SK-N-SH treated with all-trans-retinoic acid at 6 μM for 48 hours (cell line): ENCODE measurements around the gene GPR26.

ENCODE experiments used
- ATAC-seq: fragments of 200-7000 bp; cut with Tn5 transposase; 3 replicates; pipeline ENCODE4 v1.9.1; 2020; ENCODE audit warnings: mild to moderate bottlenecking, moderate library complexity
- ARNTL ChIP-seq: fragments of 450-650 bp; formaldehyde crosslinking; IDR thresholded peaks from 2 replicates; pipeline ENCODE4 v1.5.0; 2020; ENCODE audit warnings: low read depth, mild to moderate bottlenecking, moderate library complexity, borderline replicate concordance
- CSDC2 ChIP-seq: fragments of 250-450 bp; sonication (Bioruptor Pico); IDR thresholded peaks from 2 replicates; pipeline ENCODE4 v1.5.0; 2020; ENCODE audit warnings: mild to moderate bottlenecking, moderate library complexity
- ESRRG ChIP-seq: fragments of 250-450 bp; sonication (Bioruptor Pico); IDR thresholded peaks from 2 replicates; pipeline ENCODE4 v1.6.1; 2021; ENCODE audit warnings: mild to moderate bottlenecking
- GLIS3 ChIP-seq: fragments of 250-450 bp; sonication (Bioruptor Pico); IDR thresholded peaks from 2 replicates; pipeline ENCODE4 v1.5.0; 2020; ENCODE audit warnings: mild to moderate bottlenecking, moderate library complexity
- ISL1 ChIP-seq: fragments of 250-450 bp; sonication (Bioruptor Pico); IDR thresholded peaks from 2 replicates; pipeline ENCODE4 v2.1.2; 2022; ENCODE audit warnings: mild to moderate bottlenecking, moderate library complexity
- OSR1 ChIP-seq: fragments of 250-450 bp; sonication (Bioruptor Pico); IDR thresholded peaks from 2 replicates; pipeline ENCODE4 v1.8.0; 2022; ENCODE audit warnings: moderate library complexity, mild to moderate bottlenecking, inconsistent platforms
- PPARA ChIP-seq: fragments of 250-450 bp; sonication (Bioruptor Pico); IDR thresholded peaks from 2 replicates; pipeline ENCODE4 v1.5.0; 2020; ENCODE audit warnings: mild to moderate bottlenecking, borderline replicate concordance
- RARB ChIP-seq: fragments of 250-450 bp; sonication (Bioruptor Pico); IDR thresholded peaks from 2 replicates; pipeline ENCODE4 v1.8.0; 2021; ENCODE audit warnings: mild to moderate bottlenecking, moderate library complexity
- SNAI2 ChIP-seq: fragments of 250-450 bp; sonication (Bioruptor Pico); IDR thresholded peaks from 2 replicates; pipeline ENCODE4 v1.5.0; 2020; ENCODE audit warnings: mild to moderate bottlenecking, moderate library complexity
- TCF4 ChIP-seq: fragments of 250-450 bp; sonication (Bioruptor Pico); IDR thresholded peaks from 2 replicates; pipeline ENCODE4 v1.8.0; 2021; ENCODE audit warnings: mild to moderate bottlenecking, moderate library complexity, borderline replicate concordance
- TOX ChIP-seq: fragments of 250-450 bp; sonication (Bioruptor Pico); IDR thresholded peaks from 2 replicates; pipeline ENCODE4 v1.8.0; 2021; ENCODE audit warnings: mild to moderate bottlenecking, moderate library complexity, borderline replicate concordance
- ZC3H10 ChIP-seq: fragments of 250-450 bp; sonication (Bioruptor Pico); IDR thresholded peaks from 2 replicates; pipeline ENCODE4 v1.5.1; 2021; ENCODE audit warnings: mild to moderate bottlenecking, moderate library complexity
- ZFP3 ChIP-seq: fragments of 250-450 bp; sonication (Bioruptor Pico); IDR thresholded peaks from 2 replicates; pipeline ENCODE4 v1.5.0; 2020; ENCODE audit warnings: mild to moderate bottlenecking, moderate library complexity
- ZFP30 ChIP-seq: fragments of 450-650 bp; formaldehyde crosslinking; IDR thresholded peaks from 2 replicates; pipeline ENCODE4 v1.5.0; 2022; ENCODE audit warnings: mild to moderate bottlenecking, moderate library complexity
- ZNF565 ChIP-seq: fragments of 450-650 bp; formaldehyde crosslinking; conservative IDR thresholded peaks from 2 replicates; pipeline ENCODE4 v1.5.0; 2020; ENCODE audit warnings: low read depth, mild to moderate bottlenecking, moderate library complexity
- ZNF70 ChIP-seq: fragments of 450-650 bp; formaldehyde crosslinking; IDR thresholded peaks from 2 replicates; pipeline ENCODE4 v1.5.0; 2020; ENCODE audit warnings: mild to moderate bottlenecking, moderate library complexity
- ZNF8 ChIP-seq: fragments of 450-650 bp; formaldehyde crosslinking; IDR thresholded peaks from 2 replicates; pipeline ENCODE4 v1.5.0; 2020; ENCODE audit warnings: mild to moderate bottlenecking, moderate library complexity
- TF ChIP-seq, protein P1 (sequence below): fragments of 250-450 bp; sonication (Bioruptor Pico); IDR thresholded peaks from 2 replicates; pipeline ENCODE4 v1.8.0; 2020; ENCODE audit warnings: mild to moderate bottlenecking, moderate library complexity, borderline replicate concordance
- TF ChIP-seq, protein P2 (sequence below): fragments of 250-450 bp; sonication (Bioruptor Pico); IDR thresholded peaks from 2 replicates; pipeline ENCODE4 v1.5.1; 2020; ENCODE audit warnings: low read depth, mild to moderate bottlenecking, moderate library complexity
- TF ChIP-seq, protein P3 (sequence below): fragments of 250-450 bp; sonication (Bioruptor Pico); IDR thresholded peaks from 2 replicates; pipeline ENCODE4 v1.5.1; 2021; ENCODE audit warnings: mild to moderate bottlenecking, moderate library complexity
- TF ChIP-seq, protein P4 (sequence below): fragments of 250-450 bp; sonication (Bioruptor Pico); IDR thresholded peaks from 2 replicates; pipeline ENCODE4 v1.8.0; 2021; ENCODE audit warnings: low read depth, mild to moderate bottlenecking, moderate library complexity, borderline replicate concordance
- TF ChIP-seq, protein P5 (sequence below): fragments of 250-450 bp; sonication (Bioruptor Pico); IDR thresholded peaks from 2 replicates; pipeline ENCODE4 v1.5.0; 2020; ENCODE audit warnings: mild to moderate bottlenecking, moderate library complexity

The GPR26 gene

DNA sequence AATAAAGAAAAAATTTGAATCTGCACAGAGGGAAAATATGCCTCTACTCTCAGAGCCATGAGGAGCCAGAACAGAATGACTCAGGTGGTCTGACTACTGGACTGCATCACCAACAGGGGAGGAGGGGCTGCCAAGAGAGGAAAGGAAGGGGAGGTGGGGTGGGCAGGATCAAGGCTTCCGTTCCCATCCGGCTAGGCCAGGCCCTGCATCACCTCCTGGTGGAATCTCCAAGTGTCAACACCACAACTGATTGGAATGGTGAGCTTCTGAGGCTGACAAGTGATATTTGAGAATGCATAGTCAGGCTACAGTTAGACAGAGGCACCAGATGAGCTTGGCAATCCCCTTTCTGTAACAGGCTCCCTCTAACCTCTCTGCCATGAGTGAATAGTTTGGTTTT lies 10.4 kb upstream of the GPR26 start:
- ATAC-seq, result no peak
- TF ChIP-seq, protein P1, sequence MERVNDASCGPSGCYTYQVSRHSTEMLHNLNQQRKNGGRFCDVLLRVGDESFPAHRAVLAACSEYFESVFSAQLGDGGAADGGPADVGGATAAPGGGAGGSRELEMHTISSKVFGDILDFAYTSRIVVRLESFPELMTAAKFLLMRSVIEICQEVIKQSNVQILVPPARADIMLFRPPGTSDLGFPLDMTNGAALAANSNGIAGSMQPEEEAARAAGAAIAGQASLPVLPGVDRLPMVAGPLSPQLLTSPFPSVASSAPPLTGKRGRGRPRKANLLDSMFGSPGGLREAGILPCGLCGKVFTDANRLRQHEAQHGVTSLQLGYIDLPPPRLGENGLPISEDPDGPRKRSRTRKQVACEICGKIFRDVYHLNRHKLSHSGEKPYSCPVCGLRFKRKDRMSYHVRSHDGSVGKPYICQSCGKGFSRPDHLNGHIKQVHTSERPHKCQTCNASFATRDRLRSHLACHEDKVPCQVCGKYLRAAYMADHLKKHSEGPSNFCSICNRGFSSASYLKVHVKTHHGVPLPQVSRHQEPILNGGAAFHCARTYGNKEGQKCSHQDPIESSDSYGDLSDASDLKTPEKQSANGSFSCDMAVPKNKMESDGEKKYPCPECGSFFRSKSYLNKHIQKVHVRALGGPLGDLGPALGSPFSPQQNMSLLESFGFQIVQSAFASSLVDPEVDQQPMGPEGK (CRISPR knock-in tag), result no peak
- TF ChIP-seq ISL1 (CRISPR knock-in tag), result no peak
- TF ChIP-seq ZNF565, result no peak
- TF ChIP-seq ZC3H10, result no peak
- TF ChIP-seq, protein P2, sequence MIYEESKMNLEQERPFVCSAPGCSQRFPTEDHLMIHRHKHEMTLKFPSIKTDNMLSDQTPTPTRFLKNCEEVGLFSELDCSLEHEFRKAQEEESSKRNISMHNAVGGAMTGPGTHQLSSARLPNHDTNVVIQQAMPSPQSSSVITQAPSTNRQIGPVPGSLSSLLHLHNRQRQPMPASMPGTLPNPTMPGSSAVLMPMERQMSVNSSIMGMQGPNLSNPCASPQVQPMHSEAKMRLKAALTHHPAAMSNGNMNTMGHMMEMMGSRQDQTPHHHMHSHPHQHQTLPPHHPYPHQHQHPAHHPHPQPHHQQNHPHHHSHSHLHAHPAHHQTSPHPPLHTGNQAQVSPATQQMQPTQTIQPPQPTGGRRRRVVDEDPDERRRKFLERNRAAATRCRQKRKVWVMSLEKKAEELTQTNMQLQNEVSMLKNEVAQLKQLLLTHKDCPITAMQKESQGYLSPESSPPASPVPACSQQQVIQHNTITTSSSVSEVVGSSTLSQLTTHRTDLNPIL (CRISPR knock-in tag), result no peak
- no peak for TF ChIP-seq PPARA
- TF ChIP-seq ZNF70 (CRISPR knock-in tag), result no peak
- TF ChIP-seq TOX (CRISPR knock-in tag), result no peak
- TF ChIP-seq, protein P3, sequence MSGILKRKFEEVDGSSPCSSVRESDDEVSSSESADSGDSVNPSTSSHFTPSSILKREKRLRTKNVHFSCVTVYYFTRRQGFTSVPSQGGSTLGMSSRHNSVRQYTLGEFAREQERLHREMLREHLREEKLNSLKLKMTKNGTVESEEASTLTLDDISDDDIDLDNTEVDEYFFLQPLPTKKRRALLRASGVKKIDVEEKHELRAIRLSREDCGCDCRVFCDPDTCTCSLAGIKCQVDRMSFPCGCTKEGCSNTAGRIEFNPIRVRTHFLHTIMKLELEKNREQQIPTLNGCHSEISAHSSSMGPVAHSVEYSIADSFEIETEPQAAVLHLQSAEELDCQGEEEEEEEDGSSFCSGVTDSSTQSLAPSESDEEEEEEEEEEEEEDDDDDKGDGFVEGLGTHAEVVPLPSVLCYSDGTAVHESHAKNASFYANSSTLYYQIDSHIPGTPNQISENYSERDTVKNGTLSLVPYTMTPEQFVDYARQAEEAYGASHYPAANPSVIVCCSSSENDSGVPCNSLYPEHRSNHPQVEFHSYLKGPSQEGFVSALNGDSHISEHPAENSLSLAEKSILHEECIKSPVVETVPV (CRISPR knock-in tag), result no peak
- TF ChIP-seq ARNTL, result no peak
- no peak for TF ChIP-seq ZNF8 (CRISPR knock-in tag)
- TF ChIP-seq TCF4, result no peak
- no peak for TF ChIP-seq ZFP3 (CRISPR knock-in tag)
- TF ChIP-seq CSDC2, result no peak
- TF ChIP-seq SNAI2 (CRISPR knock-in tag), result no peak
- TF ChIP-seq, protein P4, sequence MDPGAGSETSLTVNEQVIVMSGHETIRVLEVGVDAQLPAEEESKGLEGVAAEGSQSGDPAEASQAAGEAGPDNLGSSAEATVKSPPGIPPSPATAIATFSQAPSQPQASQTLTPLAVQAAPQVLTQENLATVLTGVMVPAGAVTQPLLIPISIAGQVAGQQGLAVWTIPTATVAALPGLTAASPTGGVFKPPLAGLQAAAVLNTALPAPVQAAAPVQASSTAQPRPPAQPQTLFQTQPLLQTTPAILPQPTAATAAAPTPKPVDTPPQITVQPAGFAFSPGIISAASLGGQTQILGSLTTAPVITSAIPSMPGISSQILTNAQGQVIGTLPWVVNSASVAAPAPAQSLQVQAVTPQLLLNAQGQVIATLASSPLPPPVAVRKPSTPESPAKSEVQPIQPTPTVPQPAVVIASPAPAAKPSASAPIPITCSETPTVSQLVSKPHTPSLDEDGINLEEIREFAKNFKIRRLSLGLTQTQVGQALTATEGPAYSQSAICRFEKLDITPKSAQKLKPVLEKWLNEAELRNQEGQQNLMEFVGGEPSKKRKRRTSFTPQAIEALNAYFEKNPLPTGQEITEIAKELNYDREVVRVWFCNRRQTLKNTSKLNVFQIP (CRISPR knock-in tag), result no peak
- TF ChIP-seq ESRRG (CRISPR knock-in tag), result no peak
- TF ChIP-seq OSR1, result no peak
- TF ChIP-seq, protein P5, sequence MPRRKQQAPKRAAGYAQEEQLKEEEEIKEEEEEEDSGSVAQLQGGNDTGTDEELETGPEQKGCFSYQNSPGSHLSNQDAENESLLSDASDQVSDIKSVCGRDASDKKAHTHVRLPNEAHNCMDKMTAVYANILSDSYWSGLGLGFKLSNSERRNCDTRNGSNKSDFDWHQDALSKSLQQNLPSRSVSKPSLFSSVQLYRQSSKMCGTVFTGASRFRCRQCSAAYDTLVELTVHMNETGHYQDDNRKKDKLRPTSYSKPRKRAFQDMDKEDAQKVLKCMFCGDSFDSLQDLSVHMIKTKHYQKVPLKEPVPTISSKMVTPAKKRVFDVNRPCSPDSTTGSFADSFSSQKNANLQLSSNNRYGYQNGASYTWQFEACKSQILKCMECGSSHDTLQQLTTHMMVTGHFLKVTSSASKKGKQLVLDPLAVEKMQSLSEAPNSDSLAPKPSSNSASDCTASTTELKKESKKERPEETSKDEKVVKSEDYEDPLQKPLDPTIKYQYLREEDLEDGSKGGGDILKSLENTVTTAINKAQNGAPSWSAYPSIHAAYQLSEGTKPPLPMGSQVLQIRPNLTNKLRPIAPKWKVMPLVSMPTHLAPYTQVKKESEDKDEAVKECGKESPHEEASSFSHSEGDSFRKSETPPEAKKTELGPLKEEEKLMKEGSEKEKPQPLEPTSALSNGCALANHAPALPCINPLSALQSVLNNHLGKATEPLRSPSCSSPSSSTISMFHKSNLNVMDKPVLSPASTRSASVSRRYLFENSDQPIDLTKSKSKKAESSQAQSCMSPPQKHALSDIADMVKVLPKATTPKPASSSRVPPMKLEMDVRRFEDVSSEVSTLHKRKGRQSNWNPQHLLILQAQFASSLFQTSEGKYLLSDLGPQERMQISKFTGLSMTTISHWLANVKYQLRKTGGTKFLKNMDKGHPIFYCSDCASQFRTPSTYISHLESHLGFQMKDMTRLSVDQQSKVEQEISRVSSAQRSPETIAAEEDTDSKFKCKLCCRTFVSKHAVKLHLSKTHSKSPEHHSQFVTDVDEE (CRISPR knock-in tag), result no peak
- TF ChIP-seq RARB (CRISPR knock-in tag), result no peak

DNA sequence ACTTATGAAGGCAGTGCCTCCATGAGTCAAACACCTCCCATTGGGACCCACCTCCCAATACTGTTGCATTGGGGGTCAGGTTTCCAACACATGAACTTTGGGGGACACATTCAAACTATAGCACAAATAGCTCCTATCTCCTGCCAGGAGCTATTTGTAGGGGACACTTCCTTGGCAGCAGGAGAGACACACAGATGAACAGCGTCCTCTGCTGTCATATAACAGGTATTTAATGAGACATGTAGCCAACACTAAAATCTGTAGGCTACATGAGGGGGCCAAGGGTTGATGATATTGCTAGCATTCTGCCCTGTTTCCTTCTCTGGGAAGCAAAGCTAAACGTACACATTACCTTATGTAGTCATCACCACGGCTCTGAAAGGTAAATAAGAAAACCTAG lies 2.6 kb upstream of the GPR26 start:
- TF ChIP-seq GLIS3 (CRISPR knock-in tag) (no peak), ZFP30 (CRISPR knock-in tag) (no peak), RARB (CRISPR knock-in tag) (no peak), CSDC2 (no peak), OSR1 (no peak), ZNF565 (no peak), ZC3H10 (no peak), ARNTL (no peak), PPARA (no peak), TOX (CRISPR knock-in tag) (no peak)
- TF ChIP-seq, protein P5 (CRISPR knock-in tag), result no peak
- TF ChIP-seq, protein P3 (CRISPR knock-in tag), result no peak
- ATAC-seq, result no peak
